A549 (cell line): ENCODE measurements around the gene SORCS2.

Experiments
- CBX8 ChIP-seq: fragments of 200-600 bp; sonication (generic); IDR thresholded peaks from 2 replicates; pipeline ENCODE4 v1.6.1; 2016
- TF ChIP-seq, protein P1 (sequence below): fragments of 200-600 bp; sonication (generic); IDR thresholded peaks from 2 replicates; pipeline ENCODE4 v1.6.1; 2016; ENCODE audit warnings: antibody characterized with exemption, mild to moderate bottlenecking, moderate library complexity

DNA sequence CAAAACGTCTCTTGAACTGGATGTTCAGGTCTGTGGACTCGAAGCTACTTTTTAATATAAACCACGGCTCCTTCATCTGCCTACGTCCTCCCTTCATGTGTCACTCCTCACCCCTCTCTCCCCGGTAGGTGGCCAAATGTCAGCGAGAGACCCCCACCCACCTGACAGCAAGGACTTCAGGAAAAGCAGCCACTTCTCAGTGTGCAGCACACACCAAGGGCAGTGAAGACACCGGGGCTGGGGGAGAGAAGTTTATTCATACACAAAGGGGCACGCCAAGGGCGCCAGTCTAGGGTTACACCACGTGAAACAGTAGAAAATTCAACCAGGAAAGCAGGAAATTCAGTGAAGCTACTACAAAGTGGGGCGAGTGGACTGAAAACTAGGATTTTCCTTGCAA is 566.1 kb downstream of the SORCS2 start:
- TF ChIP-seq CBX8: no peak
- TF ChIP-seq, protein P1, sequence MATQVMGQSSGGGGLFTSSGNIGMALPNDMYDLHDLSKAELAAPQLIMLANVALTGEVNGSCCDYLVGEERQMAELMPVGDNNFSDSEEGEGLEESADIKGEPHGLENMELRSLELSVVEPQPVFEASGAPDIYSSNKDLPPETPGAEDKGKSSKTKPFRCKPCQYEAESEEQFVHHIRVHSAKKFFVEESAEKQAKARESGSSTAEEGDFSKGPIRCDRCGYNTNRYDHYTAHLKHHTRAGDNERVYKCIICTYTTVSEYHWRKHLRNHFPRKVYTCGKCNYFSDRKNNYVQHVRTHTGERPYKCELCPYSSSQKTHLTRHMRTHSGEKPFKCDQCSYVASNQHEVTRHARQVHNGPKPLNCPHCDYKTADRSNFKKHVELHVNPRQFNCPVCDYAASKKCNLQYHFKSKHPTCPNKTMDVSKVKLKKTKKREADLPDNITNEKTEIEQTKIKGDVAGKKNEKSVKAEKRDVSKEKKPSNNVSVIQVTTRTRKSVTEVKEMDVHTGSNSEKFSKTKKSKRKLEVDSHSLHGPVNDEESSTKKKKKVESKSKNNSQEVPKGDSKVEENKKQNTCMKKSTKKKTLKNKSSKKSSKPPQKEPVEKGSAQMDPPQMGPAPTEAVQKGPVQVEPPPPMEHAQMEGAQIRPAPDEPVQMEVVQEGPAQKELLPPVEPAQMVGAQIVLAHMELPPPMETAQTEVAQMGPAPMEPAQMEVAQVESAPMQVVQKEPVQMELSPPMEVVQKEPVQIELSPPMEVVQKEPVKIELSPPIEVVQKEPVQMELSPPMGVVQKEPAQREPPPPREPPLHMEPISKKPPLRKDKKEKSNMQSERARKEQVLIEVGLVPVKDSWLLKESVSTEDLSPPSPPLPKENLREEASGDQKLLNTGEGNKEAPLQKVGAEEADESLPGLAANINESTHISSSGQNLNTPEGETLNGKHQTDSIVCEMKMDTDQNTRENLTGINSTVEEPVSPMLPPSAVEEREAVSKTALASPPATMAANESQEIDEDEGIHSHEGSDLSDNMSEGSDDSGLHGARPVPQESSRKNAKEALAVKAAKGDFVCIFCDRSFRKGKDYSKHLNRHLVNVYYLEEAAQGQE: no peak
